Astrocyte of the spinal cord (primary cell): ENCODE data around the gene BRIX1.

ENCODE experiments used
- DNase-seq: peaks from one replicate; pipeline ENCODE4 v3.0.0; 2011; ENCODE audit warnings: low read depth, low spot score
- H3K4me3 ChIP-seq: 2 replicates; pipeline ENCODE4 v1.5.1; 2011; ENCODE audit warnings: low read depth, mild to moderate bottlenecking, low read length, moderate library complexity
- CTCF ChIP-seq: IDR thresholded peaks from 2 replicates; pipeline ENCODE4 v1.5.1; 2012; ENCODE audit warnings: low read depth, mild to moderate bottlenecking, low read length, inconsistent platforms
- in situ Hi-C: cut with HindIII; loops from 2 replicates; pipeline ENCODE4 v1.10.0; 2017; ENCODE audit warnings: low sequenced_read_pairs

BRIX1 gene

GRCh38 chr5:34929134-34929719 is 13.7 kb downstream of the BRIX1 start, which contains the start of gene DNAJC21:
TSS of gene DNAJC21 (plus strand) at chr5:34929559. CDS start at chr5:34929820, 261 bp downstream.
- peak; percentile 98 for DNase-seq
- H3K4me3 ChIP-seq = peak within 1 kb of the TSS; percentile 87
- TF ChIP-seq CTCF = no peak
- in situ Hi-C loops = no loop called here

- TF ChIP-seq CTCF = no peak
- in situ Hi-C loops = no loop called here
- DNase-seq = peak; percentile 82
- H3K4me3 ChIP-seq = peak overlapping the region; percentile 87
Observed at GRCh38 chr5:34929720-34930461, 14.4 kb downstream of the BRIX1 start.

- in situ Hi-C loops = no loop called here
- peak; percentile 60 for DNase-seq
- TF ChIP-seq CTCF = no peak
Observed at GRCh38 chr5:34930462-34930844, 14.9 kb downstream of the BRIX1 start.

GRCh38 chr5:34930870-34931269 is 15.4 kb downstream of the BRIX1 start:
- in situ Hi-C loops = no loop called here
- no peak for TF ChIP-seq CTCF
- H3K4me3 ChIP-seq = peak overlapping the region; percentile 87
- no peak for DNase-seq

More at GRCh38 chr5:34930462-34930844, 14.9 kb downstream of the BRIX1 start:
- peak overlapping the region; percentile 87 for H3K4me3 ChIP-seq

- H3K4me3 ChIP-seq = no peak overlapping the region
- TF ChIP-seq CTCF = no peak
- in situ Hi-C loops = no loop called here
- no peak for DNase-seq
Observed at GRCh38 chr5:34932947-34933346, 17.4 kb downstream of the BRIX1 start.

GRCh38 chr5:34941936-34942335 is 26.4 kb downstream of the BRIX1 start:
- DNase-seq = peak; percentile 19
- H3K4me3 ChIP-seq = no peak overlapping the region
- no peak for TF ChIP-seq CTCF
- in situ Hi-C loops = no loop called here
